IMR-90 (cell line): ENCODE data around the gene CAPN2. TPM values are rescaled to one million over a fixed set of nuclear protein-coding genes. Genes with fewer than 3 reads are reported as not detected.

Source experiments
- ATAC-seq: fragments of 200-7000 bp; cut with Tn5 transposase; 2 replicates; pipeline ENCODE4 v1.9.1; 2020; ENCODE audit warnings: low read depth, mild to moderate bottlenecking, moderate library complexity
- BruUV-seq: library from RNA; stranded (reverse); fragments of 400-500 nt; replicated peaks from 2 replicates; lab custom pipeline; 2021; lab: Mats Ljungman, UMichigan
- CTCF ChIA-PET: fragments of 300-600 bp; formaldehyde crosslinking; extraction: SDS; loops from one replicate; lab custom pipeline; 2021; ENCODE audit warnings: antibody characterized with exemption; lab: Yijun Ruan, JAX
- POLR2A ChIA-PET: fragments of 300-600 bp; sonication (Branson Sonifier 250); formaldehyde crosslinking; loops from one replicate; lab custom pipeline; 2022; ENCODE audit warnings: antibody characterized with exemption; ENCODE audit not compliant: unreplicated experiment; lab: Charles Lee
- DNase-seq: peaks from one replicate; pipeline ENCODE4 v3.0.0; 2013
- H2AFZ ChIP-seq: replicated peaks from 2 replicates; pipeline ENCODE3; 2013; ENCODE audit warnings: low read length, mild to moderate bottlenecking; ENCODE audit not compliant: poor library complexity
- H2AK5ac ChIP-seq: 2 replicates; pipeline ENCODE4 v1.6.1; 2013; ENCODE audit warnings: low read depth, low read length, inconsistent platforms
- H2AK9ac ChIP-seq: replicated peaks from 2 replicates; pipeline ENCODE3; 2013; ENCODE audit warnings: mild to moderate bottlenecking, low read depth, low read length, moderate library complexity; ENCODE audit not compliant: poor library complexity
- H2BK120ac ChIP-seq: 2 replicates; pipeline ENCODE4 v1.6.1; 2013; ENCODE audit warnings: low read depth, low read length, inconsistent platforms
- H2BK15ac ChIP-seq: 3 replicates; pipeline ENCODE4 v1.6.1; 2013; ENCODE audit warnings: low read depth, low read length, inconsistent platforms
- H2BK20ac ChIP-seq: 2 replicates; pipeline ENCODE4 v1.6.1; 2013; ENCODE audit warnings: low read depth, mild to moderate bottlenecking, inconsistent platforms, low read length, moderate library complexity
- H2BK5ac ChIP-seq: 2 replicates; pipeline ENCODE4 v1.6.1; 2013; ENCODE audit warnings: mild to moderate bottlenecking, low read depth, low read length, inconsistent platforms; ENCODE audit not compliant: poor library complexity, severe bottlenecking
- H3K14ac ChIP-seq: replicated peaks from 2 replicates; pipeline ENCODE4 v1.6.1; 2013; ENCODE audit warnings: low read depth, low read length, inconsistent platforms
- H3K18ac ChIP-seq: 2 replicates; pipeline ENCODE4 v1.6.1; 2013; ENCODE audit warnings: low read depth, low read length, control low read depth
- H3K23ac ChIP-seq: 2 replicates; pipeline ENCODE4 v1.6.1; 2013; ENCODE audit warnings: low read depth, low read length, inconsistent platforms
- H3K27ac ChIP-seq: 2 replicates; pipeline ENCODE4 v1.5.1; 2013; ENCODE audit warnings: mild to moderate bottlenecking, control low read depth, low read length; ENCODE audit not compliant: insufficient read depth
- H3K27me3 ChIP-seq: 2 replicates; pipeline ENCODE4 v1.6.1; 2013; ENCODE audit warnings: low read length; ENCODE audit not compliant: control insufficient read depth, insufficient read depth
- H3K36me3 ChIP-seq: 2 replicates; pipeline ENCODE4 v1.6.1; 2013; ENCODE audit warnings: low read length, mixed read lengths; ENCODE audit not compliant: control insufficient read depth, insufficient read depth
- H3K4ac ChIP-seq: 2 replicates; pipeline ENCODE4 v1.6.1; 2013; ENCODE audit warnings: low read depth, low read length, inconsistent platforms
- H3K4me1 ChIP-seq: 2 replicates; pipeline ENCODE4 v1.6.1; 2013; ENCODE audit warnings: low read length, mixed read lengths; ENCODE audit not compliant: control insufficient read depth, insufficient read depth
- H3K4me2 ChIP-seq: 2 replicates; pipeline ENCODE4 v1.6.1; 2013; ENCODE audit warnings: low read depth, mild to moderate bottlenecking, control low read depth, low read length, moderate library complexity
- H3K4me3 ChIP-seq: 2 replicates; pipeline ENCODE4 v1.5.1; 2013; ENCODE audit warnings: low read depth, mild to moderate bottlenecking, control low read depth, low read length, moderate library complexity; ENCODE audit not compliant: insufficient read depth
- H3K56ac ChIP-seq: 2 replicates; pipeline ENCODE4 v1.6.1; 2013; ENCODE audit warnings: low read length, inconsistent platforms; ENCODE audit not compliant: insufficient read depth; ENCODE audit errors: extremely low read depth
- H3K79me1 ChIP-seq, 2 experiments: 2 replicates each; pipeline ENCODE4 v1.6.1; 2013; ENCODE audit warnings: low read length in 2 of 2, inconsistent platforms in 1 of 2, low read depth in 1 of 2
- H3K9ac ChIP-seq: 2 replicates; pipeline ENCODE4 v1.6.1; 2013; ENCODE audit warnings: low read depth, low read length, control low read depth
- H3K9me1 ChIP-seq: 2 replicates; pipeline ENCODE4 v1.6.1; 2013; ENCODE audit warnings: low read length, inconsistent platforms; ENCODE audit not compliant: insufficient read depth
- H3K9me3 ChIP-seq: 2 replicates; pipeline ENCODE4 v1.6.1; 2013; ENCODE audit warnings: low read length; ENCODE audit not compliant: control insufficient read depth, insufficient read depth
- H4K20me1 ChIP-seq: 2 replicates; pipeline ENCODE4 v1.6.1; 2013; ENCODE audit warnings: low read length, inconsistent platforms; ENCODE audit not compliant: insufficient read depth
- H4K5ac ChIP-seq: 2 replicates; pipeline ENCODE4 v1.6.1; 2013; ENCODE audit warnings: mild to moderate bottlenecking, low read depth, low read length, control low read depth
- H4K8ac ChIP-seq, 2 experiments: 2 replicates each; pipeline ENCODE4 v1.6.1; 2013; ENCODE audit warnings: low read depth in 2 of 2, low read length in 2 of 2, control low read depth in 1 of 2, inconsistent platforms in 1 of 2
- H4K91ac ChIP-seq: 2 replicates; pipeline ENCODE4 v1.6.1; 2013; ENCODE audit warnings: low read depth, low read length, inconsistent platforms; ENCODE audit not compliant: insufficient read depth
- BHLHE40 ChIP-seq: fragments of 150-350 bp; IDR thresholded peaks from 2 replicates; pipeline ENCODE4 v1.6.1; 2016; ENCODE audit warnings: mild to moderate bottlenecking, low read depth, low read length
- CEBPB ChIP-seq: IDR thresholded peaks from 2 replicates; pipeline ENCODE4 v1.6.1; 2012; ENCODE audit warnings: low read depth, low read length, improper control_type of control experiment
- CHD1 ChIP-seq: IDR thresholded peaks from 2 replicates; pipeline ENCODE4 v1.6.1; 2012; ENCODE audit warnings: low read depth, low read length, improper control_type of control experiment
- FOS ChIP-seq: fragments of 150-350 bp; IDR thresholded peaks from 2 replicates; pipeline ENCODE4 v1.6.1; 2016; ENCODE audit warnings: low read depth, low read length
- MAFK ChIP-seq: IDR thresholded peaks from 2 replicates; pipeline ENCODE4 v1.6.1; 2012; ENCODE audit warnings: low read depth, low read length, improper control_type of control experiment
- MAZ ChIP-seq: IDR thresholded peaks from 2 replicates; pipeline ENCODE4 v1.6.1; 2012; ENCODE audit warnings: low read depth, mild to moderate bottlenecking, low read length, improper control_type of control experiment, moderate library complexity, borderline replicate concordance
- MXI1 ChIP-seq: IDR thresholded peaks from 2 replicates; pipeline ENCODE4 v1.6.1; 2012; ENCODE audit warnings: low read depth, mild to moderate bottlenecking, low read length, moderate library complexity, borderline replicate concordance
- NFE2L2 ChIP-seq: fragments of 150-350 bp; IDR thresholded peaks from 2 replicates; pipeline ENCODE4 v1.6.1; 2016; ENCODE audit warnings: low read depth, mild to moderate bottlenecking, low read length
- POLR2A ChIP-seq: IDR thresholded peaks from 2 replicates; pipeline ENCODE4 v1.6.1; 2012; ENCODE audit warnings: mild to moderate bottlenecking, low read depth, low read length
- RAD21 ChIP-seq: IDR thresholded peaks from 2 replicates; pipeline ENCODE4 v1.6.1; 2012; ENCODE audit warnings: low read length, improper control_type of control experiment
- RCOR1 ChIP-seq: IDR thresholded peaks from 2 replicates; pipeline ENCODE4 v1.6.1; 2012; ENCODE audit warnings: mild to moderate bottlenecking, low read length, improper control_type of control experiment; ENCODE audit not compliant: insufficient replicate concordance
- RFX5 ChIP-seq: IDR thresholded peaks from 2 replicates; pipeline ENCODE4 v1.8.0; 2012; ENCODE audit warnings: low read depth, mild to moderate bottlenecking, low read length, moderate library complexity
- SMC3 ChIP-seq: fragments of 150-350 bp; IDR thresholded peaks from 2 replicates; pipeline ENCODE4 v1.6.1; 2016; ENCODE audit warnings: low read depth, mild to moderate bottlenecking, antibody characterized with exemption, low read length, moderate library complexity
- WGBS, 2 experiments: methylation state at CpG; one replicate each; pipeline versions ENCODE4 v1.1.5 to v1.1.7; 2013; ENCODE audit warnings: missing lambda C conversion rate in 2 of 2; ENCODE audit not compliant: insufficient read length in 1 of 2; ENCODE audit errors: extremely low coverage in 2 of 2; 5-methylcytosine and 5-hydroxymethylcytosine counted together
- dilution Hi-C: fragments of 300-500 bp; cut with HindIII; formaldehyde crosslinking; loops from one replicate; pipeline ENCODE4 v1.14.3; 2018; ENCODE audit warnings: low sequenced_read_pairs; ENCODE audit not compliant: unreplicated experiment
- in situ Hi-C: fragments of 300-500 bp; cut with MboI; formaldehyde crosslinking; loops from 3 replicates; pipeline ENCODE4 v1.14.3; 2019; ENCODE audit warnings: low sequenced_read_pairs, inconsistent platforms, mixed read lengths
- intact Hi-C: fragments of 100-400 bp; cut with micrococcal nuclease; formaldehyde crosslinking; loops from 2 replicates; pipeline ENCODE4 v1.10.0; 2022
- polyA plus RNA-seq, 3 experiments: library from polyadenylated mRNA; depleted of rRNA; stranded (reverse); fragments of >200 nt; gene quantifications; 2 replicates each; pipeline ENCODE4 v1.2.3, GENCODE V29; 2012; ENCODE audit warnings: low replicate concordance in 1 of 3
- total RNA-seq: library from RNA; depleted of rRNA; stranded (reverse); fragments of >200 nt; gene quantifications from 2 replicates; pipeline ENCODE4 v1.2.3, GENCODE V29; 2012
- TF ChIP-seq, protein P1 (sequence below): conservative IDR thresholded peaks from 2 replicates; pipeline ENCODE4 v1.5.1; 2012; ENCODE audit warnings: mild to moderate bottlenecking, low read depth, low read length, improper control_type of control experiment
- TF ChIP-seq, protein P2 (sequence below): fragments of 150-350 bp; IDR thresholded peaks from 2 replicates; pipeline ENCODE4 v1.6.1; 2016; ENCODE audit warnings: low read depth, mild to moderate bottlenecking, low read length, moderate library complexity, borderline replicate concordance
- TF ChIP-seq, protein P3 (sequence below): fragments of 150-350 bp; IDR thresholded peaks from 2 replicates; pipeline ENCODE4 v1.6.1; 2017; ENCODE audit warnings: mild to moderate bottlenecking, antibody characterized with exemption, low read length, low read depth

CAPN2 gene
- total and polyA plus RNA-seq, 2 of the 4 experiments (the other 2 are of a cell fraction), result 339 to 430 TPM

DNA sequence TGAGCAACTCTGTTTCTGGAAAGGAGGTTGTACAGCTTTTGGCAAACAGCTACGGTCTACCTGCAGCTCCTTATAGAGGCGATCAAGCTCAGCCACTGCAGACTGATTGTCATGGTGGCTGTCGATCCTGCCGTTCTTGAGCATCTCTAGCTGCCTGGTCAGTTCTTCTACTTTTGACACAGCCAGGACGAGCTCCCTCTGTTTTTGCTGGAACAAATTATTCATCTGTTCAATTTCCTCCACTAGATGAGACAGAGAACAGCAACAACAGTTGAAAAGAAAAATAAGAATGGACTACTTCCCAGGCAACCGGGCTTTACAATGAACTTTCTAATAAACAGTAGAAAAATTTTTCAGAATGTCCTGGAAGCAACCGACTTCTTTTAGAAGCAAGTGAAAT lies 90.9 kb downstream of the CAPN2 start:
- H3K27ac ChIP-seq, result no peak overlapping the region
- no peak overlapping the region for H2BK120ac ChIP-seq
- H3K79me1 ChIP-seq, result peaks cover 20 to 29% of the 10 kb centered on the region in 2 experiments
- DNase-seq, result no peak
- no peak overlapping the region for H2AK5ac ChIP-seq
- WGBS, 2 experiments, result no CpG with 5 or more reads among the region's 7 CpGs
- ChIA-PET POLR2A (no interaction called here), CTCF (no interaction called here)
- no peak overlapping the region for H3K4me2 ChIP-seq
- no peak overlapping the region for H3K18ac ChIP-seq
- H3K56ac ChIP-seq, result no peak overlapping the region
- H3K9me1 ChIP-seq, result no peaks in the 10 kb centered on the region
- TF ChIP-seq MXI1 (no peak), RFX5 (no peak), MAFK (no peak), FOS (no peak), CHD1 (no peak), MAZ (no peak), NFE2L2 (no peak), BHLHE40 (no peak), POLR2A (no peak), RAD21 (no peak), RCOR1 (no peak), SMC3 (no peak), CEBPB (no peak)
- TF ChIP-seq, protein P1, sequence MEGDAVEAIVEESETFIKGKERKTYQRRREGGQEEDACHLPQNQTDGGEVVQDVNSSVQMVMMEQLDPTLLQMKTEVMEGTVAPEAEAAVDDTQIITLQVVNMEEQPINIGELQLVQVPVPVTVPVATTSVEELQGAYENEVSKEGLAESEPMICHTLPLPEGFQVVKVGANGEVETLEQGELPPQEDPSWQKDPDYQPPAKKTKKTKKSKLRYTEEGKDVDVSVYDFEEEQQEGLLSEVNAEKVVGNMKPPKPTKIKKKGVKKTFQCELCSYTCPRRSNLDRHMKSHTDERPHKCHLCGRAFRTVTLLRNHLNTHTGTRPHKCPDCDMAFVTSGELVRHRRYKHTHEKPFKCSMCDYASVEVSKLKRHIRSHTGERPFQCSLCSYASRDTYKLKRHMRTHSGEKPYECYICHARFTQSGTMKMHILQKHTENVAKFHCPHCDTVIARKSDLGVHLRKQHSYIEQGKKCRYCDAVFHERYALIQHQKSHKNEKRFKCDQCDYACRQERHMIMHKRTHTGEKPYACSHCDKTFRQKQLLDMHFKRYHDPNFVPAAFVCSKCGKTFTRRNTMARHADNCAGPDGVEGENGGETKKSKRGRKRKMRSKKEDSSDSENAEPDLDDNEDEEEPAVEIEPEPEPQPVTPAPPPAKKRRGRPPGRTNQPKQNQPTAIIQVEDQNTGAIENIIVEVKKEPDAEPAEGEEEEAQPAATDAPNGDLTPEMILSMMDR, result no peak
- TF ChIP-seq, protein P2, sequence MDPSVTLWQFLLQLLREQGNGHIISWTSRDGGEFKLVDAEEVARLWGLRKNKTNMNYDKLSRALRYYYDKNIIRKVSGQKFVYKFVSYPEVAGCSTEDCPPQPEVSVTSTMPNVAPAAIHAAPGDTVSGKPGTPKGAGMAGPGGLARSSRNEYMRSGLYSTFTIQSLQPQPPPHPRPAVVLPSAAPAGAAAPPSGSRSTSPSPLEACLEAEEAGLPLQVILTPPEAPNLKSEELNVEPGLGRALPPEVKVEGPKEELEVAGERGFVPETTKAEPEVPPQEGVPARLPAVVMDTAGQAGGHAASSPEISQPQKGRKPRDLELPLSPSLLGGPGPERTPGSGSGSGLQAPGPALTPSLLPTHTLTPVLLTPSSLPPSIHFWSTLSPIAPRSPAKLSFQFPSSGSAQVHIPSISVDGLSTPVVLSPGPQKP, result no peak
- TF ChIP-seq, protein P3, sequence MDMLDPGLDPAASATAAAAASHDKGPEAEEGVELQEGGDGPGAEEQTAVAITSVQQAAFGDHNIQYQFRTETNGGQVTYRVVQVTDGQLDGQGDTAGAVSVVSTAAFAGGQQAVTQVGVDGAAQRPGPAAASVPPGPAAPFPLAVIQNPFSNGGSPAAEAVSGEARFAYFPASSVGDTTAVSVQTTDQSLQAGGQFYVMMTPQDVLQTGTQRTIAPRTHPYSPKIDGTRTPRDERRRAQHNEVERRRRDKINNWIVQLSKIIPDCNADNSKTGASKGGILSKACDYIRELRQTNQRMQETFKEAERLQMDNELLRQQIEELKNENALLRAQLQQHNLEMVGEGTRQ, result no peak
- no peak overlapping the region for H3K9ac ChIP-seq
- H3K23ac ChIP-seq, result no peak overlapping the region
- no peak overlapping the region for H2BK5ac ChIP-seq
- no TSS peak for BruUV-seq
- no peak overlapping the region for H3K14ac ChIP-seq
- no peak overlapping the region for H3K4me3 ChIP-seq
- ATAC-seq, result no peak
- no peaks in the 10 kb centered on the region for H3K27me3 ChIP-seq
- H4K91ac ChIP-seq, result no peak overlapping the region
- intact Hi-C loops (no loop called here), in situ Hi-C loops (no loop called here), dilution Hi-C loops (no loop called here)
- no peaks in the 10 kb centered on the region for H3K9me3 ChIP-seq
- no peaks in the 10 kb centered on the region for H3K4me1 ChIP-seq
- no peak overlapping the region for H3K4ac ChIP-seq
- no peak overlapping the region for H2AK9ac ChIP-seq
- H4K8ac ChIP-seq, result no peak overlapping the region
- no peak overlapping the region for H2AFZ ChIP-seq
- no peak overlapping the region for H2BK15ac ChIP-seq
- H2BK20ac ChIP-seq, result no peak overlapping the region
- H4K5ac ChIP-seq, result no peak overlapping the region
- peaks cover 45% of the 10 kb centered on the region for H3K36me3 ChIP-seq
- H4K20me1 ChIP-seq, result no peaks in the 10 kb centered on the region
